Stimulated activated naive CD8-positive, alpha-beta T cell treated with anti-CD3 and anti-CD28 coated beads, Interleukin-15, Interleukin-2, amounts not matched to agents 100 U/mL and 50 U/mL, for 24 hours (primary cell): ENCODE measurements around the gene DAGLA.

Source experiments
- ATAC-seq: fragments of 150-1000 bp; cut with Tn5 transposase; one replicate; pipeline ENCODE4 v1.10.0; 2021
- DNase-seq: peaks from one replicate; pipeline ENCODE4 v3.0.0; 2021

The DAGLA gene

DNA sequence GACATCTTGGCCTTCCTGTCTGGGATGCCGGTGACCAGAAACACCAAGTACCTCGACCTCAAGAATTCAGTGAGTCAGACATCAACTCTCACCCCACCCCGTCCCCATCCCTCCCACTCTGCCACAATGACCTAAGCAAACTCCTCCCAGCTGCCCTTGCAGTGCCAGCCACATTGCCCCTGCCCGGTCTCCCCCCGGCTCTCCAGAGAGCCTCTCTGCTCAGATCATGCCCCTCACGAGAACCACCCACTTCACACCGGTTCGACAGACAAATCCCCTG lies 48.7 kb downstream of the DAGLA start:
- no peak for ATAC-seq
- no peak for DNase-seq

DNA sequence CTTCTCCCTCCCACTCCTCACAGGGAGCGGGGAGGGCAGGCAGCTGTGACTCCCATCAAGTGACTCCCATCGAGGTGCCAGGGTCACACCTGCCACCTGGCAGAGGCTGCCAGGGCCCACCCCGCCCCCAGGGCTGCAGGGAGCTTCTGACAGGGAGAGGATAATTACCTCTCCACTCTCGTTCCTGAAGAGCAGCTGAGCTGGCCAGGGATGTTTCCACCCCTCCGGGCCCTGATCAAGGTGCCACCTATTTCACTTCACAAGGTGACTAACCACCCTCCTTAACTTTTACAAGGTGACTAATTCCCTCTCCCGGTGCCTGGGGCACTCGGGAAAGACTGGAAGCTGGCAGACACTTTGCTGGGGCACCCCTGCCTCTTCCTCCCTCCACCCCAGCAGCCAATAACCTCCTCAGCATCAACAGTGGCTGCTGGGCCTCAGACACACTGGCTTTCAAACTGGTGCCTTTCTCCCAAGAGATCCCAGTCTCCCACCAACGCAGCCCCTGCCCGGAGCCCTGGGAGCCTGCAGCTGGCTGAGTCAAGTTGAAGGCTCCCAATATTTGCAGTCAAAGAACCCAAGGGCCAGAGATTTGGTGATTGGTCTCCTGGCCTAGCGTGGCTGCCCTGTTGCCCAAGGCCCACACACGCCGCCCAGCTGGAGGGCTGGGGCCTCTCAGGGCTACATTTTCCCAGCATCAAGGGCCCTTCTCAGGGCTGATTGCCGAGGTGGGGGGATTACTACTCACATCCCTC lies 50.2 kb downstream of the DAGLA start:
- DNase-seq (no peak), ATAC-seq (no peak)

DNA sequence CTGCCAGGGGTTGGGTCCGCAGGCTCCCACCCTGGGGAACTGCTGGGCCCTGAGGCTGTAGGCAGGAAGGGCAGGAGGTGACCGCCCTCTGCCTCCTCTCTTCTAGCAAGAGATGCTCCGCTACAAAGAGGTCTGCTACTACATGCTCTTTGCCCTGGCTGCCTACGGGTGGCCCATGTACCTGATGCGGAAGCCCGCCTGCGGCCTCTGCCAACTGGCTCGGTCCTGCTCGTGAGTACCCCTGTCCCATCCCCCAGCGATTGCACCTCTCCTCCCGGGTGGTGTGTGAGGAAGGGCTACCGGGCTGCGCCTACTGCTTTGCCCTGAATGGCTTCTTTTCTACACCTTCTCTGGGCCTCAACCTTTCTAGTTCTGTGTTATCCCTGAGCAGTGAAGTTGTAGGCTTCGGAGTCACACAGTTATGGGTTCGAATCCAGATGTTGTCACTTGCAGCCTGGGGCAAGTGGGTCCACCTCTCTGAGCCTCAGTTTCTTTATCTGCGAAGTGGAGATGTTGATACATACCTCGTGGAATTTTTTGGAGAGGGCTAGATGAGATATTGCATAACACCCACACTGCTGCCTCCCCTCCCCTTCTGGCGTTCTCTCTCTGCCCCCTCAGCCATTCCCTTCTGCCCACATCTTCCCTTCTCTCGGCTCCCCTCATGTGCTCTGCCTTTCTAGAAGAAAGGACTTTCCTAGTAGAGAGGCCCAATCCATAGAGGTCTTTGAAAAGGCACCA lies 51.2 kb downstream of the DAGLA start:
- DNase-seq (no peak), ATAC-seq (no peak)

DNA sequence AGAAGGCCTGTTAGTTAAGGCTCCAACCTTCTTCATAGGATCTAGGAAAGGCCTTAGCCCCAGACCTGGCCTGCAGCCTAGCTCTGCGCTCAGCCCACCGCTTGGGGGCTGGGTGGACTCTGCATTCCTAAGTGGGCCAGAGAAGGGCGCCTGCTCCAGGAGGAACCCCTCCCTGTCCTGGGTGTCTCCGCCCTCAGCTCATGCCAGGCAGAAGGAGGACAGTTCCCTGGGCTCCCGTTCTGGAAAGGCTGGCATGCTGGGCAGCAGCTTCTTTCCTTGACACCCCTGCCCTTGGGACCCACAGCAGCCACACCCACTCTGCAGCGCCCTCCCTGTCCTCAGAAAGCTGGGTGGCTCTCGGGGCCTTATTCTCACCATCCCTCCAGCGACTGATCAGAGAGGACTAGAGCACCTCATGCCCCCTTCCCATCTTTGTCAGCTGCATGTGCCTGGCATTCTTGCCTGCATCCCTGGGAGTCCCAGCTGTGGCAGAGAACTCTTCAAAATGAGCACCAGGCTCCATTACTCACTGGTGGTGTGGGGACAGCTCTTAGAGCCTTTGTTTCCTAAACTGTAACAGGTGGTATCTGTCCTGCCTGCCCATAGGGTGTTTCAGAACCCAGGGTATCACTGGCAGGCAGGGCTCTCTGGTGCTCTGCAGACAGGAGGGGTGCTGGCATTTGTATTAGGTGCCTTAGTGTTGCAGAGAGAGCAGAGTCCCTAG lies 51.9 kb downstream of the DAGLA start:
- ATAC-seq = no peak
- DNase-seq = no peak

DNA sequence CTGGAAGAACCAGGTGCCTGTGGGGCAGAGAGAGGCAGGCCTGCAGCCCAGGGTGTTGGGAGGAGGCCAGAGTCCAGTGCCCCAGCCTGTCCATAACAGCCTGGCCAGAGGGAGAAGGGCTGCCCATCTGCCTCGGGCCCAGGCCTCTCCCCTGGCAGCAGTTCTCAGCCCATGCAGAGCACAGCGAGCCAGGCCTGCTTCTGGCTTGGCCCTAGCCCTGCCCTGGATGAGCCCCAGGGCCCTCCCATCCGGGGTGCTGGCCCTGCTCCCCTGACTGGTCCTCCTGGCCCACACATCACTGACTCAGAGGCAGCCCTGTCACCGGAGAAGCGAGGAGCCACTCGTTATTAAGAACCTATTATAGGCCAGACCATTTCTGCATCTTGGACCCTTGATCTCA lies 52.5 kb downstream of the DAGLA start:
- ATAC-seq = no peak
- DNase-seq = no peak

DNA sequence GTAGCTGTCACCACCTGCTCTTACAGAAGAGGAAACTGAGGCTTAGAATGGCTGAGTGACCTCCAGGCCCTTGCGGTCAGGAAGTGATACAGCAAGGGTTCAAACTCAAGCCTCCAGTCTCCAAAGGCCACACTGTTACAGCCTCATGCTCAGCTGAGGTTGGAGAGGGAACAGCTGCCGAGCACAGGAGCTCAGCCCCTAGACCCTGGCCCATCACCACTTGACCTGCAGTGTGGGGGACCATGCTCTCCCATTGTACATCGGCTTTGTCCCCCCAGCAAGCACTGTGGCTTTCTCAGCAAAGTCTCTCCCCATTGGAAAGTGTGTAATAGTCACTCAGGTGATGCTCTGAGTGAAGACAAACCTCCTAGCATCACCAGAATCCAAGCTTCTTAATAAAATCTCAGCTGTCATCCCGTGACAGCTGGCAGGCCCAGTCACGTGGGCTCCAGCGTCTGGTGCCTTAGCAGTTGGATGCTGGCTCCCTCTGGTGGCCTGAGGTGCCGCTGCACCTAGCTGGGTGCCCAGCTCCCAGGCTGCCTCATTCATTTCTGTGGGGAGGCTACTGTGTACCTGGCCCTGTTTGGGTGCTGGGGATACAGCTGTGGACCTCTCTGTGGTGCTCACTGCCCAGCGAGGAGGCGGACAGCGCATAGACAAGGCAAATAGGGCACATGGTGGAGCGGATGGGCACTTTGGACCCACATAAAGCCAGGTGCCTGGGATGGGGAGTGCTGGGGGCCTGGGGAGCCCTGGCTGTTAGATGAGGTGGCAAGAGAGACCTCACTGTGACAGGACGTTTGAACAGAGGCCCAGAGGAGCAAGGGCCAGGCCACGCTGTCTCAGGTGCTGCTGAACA lies 53.2 kb downstream of the DAGLA start:
- DNase-seq = peak; percentile 85
- ATAC-seq = peak; percentile 91

DNA sequence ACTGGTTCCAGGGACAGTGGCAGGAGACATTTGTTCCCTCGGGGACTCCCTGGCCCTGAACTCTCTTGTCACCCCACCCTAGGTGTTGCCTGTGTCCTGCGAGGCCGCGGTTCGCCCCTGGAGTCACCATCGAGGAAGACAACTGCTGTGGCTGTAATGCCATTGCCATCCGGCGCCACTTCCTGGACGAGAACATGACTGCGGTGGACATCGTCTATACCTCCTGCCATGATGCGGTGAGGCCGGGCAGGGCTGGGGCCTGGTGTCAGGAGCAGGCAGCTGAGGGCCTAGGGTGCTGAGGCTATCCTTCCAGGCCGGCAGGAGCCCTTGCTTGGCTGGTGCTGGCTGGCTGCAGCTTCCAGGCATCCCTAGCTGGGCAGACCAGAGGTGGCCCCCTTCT lies 54.6 kb downstream of the DAGLA start:
- DNase-seq = no peak

DNA sequence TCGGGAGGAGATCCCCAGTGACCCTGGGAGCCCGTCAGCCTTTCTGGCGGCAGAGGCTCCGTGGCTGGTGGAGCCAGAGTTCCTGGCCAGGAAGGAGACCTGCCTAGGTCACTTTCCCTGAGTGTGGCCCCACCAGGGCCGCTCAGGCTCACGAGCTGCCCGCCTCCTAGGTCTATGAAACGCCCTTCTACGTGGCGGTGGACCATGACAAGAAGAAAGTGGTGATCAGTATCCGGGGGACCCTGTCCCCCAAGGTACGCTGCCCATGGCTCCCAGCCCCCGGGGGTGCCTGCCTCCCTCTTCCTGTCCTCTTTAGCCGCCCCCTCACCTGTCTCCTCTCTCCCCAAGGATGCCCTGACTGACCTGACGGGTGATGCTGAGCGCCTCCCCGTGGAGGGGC lies 55.2 kb downstream of the DAGLA start:
- DNase-seq (no peak), ATAC-seq (no peak)

More for the DNA sequence above, 54.6 kb downstream of the DAGLA start:
- ATAC-seq = no peak

DNA sequence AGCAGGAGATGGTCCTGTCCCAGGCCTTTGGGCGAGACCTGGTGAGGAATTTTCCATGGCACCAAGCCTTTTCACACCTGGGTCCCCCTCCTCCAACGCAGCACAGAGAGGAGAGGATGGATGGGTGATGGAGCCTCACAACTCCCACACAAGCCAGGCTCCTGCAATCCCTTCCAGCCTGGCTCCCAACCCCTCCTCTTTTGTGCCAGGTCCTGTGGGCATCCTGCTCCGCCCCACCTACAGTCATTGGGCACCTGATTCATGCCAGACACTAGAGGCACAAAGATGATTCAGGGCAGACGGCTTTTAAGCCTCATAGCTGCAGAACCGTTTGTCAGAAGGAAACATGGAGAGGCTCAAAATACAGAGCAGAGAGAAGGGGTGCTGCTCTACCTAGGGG lies 56.1 kb downstream of the DAGLA start:
- ATAC-seq (no peak), DNase-seq (no peak)

DNA sequence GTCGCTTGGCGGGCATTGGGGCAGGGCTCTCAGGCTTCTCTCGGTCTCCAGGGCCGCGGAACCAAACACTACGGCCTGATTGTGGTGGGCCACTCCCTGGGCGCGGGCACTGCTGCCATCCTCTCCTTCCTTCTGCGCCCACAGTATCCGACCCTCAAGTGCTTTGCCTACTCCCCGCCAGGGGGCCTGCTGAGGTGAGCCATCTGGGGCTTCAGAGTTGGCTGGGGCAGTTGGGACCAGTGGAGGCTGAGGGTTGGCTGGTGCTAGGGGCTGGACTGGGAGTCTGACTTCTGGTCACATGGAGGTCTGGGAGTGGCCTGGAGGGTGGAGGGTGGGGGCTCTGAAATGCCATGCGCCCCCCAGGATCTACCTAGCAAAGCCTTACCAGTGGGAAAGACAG lies 56.9 kb downstream of the DAGLA start:
- DNase-seq = no peak
- ATAC-seq = no peak

DNA sequence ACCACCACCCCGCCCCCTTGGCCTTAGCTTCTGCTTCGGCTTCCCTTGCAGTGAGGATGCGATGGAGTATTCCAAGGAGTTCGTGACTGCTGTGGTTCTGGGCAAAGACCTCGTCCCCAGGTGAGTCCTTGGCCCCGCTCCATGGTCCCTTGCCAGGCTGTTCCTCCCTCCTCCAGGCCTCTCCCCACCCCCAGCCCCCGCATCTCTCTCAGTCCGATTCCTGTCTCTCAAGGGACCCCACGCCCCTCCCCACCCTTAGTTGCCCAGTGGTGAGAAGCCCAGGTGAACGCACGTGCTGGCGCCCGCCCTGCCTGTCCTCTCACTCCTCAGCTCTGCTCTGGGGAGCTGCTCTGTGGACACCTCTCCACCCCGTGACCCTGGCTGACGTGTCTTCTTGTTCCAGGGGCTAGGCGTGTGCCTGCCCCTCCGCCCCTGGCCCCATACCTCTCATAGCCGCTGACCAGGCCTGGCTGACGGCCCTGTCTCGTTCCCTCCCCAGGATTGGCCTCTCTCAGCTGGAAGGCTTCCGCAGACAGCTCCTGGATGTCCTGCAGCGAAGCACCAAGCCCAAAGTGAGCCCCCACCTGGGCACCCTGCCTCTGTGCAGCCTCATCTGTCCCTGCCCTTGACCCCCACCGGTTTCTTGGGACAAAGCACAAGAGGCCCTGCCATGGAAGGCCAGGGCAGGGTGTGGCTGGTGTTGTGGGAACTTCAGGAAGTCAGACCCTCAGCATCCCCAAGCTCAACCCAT lies 57.6 kb downstream of the DAGLA start:
- ATAC-seq (no peak), DNase-seq (no peak)

DNA sequence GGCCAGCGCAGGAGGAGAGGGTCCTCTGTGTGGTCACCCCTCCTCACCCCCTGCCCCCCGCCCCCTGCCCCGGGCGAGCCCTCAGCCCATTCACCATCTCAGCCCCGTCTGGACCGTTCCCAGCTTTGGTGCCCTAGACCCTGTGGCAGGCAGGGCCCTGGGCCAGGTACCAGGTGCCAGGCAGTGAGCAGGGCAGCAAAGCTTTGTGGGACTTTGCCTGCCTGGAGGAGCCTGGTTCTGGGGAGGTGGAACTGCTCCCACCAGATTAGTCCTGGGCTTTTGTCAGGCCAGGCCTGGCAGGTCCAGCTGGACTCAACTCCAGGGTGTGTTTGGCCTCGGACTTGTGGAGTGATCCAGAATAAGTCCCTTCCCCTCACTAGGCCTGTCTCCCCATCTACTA lies 58.6 kb downstream of the DAGLA start:
- ATAC-seq (no peak), DNase-seq (no peak)

DNA sequence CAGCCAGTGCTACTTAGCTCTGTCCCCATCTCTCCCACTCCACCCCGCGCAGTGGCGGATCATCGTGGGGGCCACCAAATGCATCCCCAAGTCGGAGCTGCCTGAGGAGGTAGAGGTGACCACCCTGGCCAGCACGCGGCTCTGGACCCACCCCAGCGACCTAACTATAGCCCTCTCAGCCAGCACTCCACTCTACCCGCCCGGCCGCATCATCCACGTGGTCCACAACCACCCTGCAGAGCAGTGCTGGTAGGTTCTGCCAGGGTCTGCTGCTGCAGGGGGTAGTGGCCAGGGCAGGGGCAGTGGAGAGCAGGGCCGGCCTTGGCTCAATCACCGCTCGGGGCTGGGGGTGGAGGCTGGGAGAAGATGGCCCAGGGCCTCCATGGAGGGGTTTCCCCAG lies 59.2 kb downstream of the DAGLA start:
- DNase-seq (no peak), ATAC-seq (no peak)

DNA sequence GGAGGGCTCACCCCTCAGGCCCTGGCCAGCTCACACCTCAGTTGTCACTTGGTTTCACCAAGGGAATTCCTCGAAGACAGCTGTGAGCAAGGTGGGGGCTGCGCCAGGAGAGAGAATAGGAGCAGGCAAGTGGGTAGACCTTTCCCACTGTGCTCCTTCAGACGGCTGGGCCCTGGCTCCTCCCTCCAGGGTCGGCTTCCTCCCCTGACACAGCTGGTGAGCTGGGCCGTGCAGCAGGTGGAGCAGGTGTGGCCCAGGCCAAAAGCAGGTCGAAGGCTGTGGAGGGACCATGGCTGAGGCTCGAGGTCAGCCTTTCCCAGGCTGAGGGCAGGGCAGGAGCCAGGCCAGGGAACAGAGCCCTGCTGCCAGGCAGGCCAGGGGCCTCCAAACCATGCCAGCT lies 59.8 kb downstream of the DAGLA start:
- no peak for ATAC-seq
- no peak for DNase-seq

DNA sequence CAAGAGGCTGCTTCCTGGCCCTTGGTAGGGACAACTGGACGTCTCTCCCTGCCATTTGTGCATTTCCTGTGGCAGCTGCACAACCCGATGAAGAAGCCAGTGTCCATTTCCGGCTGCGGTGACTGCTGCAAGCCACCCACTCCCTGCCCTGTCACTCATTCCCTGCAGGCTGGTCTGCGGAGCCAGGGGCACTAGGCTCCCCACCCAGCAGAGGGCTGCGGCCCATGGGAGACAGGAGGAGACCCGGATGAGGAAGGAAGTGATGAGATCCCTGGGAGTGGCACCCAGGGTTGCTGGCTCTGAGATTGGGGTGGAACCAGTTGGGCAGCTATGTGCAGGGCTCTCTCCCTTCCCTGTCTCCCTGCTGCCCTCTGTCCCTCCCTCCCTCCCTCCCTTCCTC lies 62.2 kb downstream of the DAGLA start:
- DNase-seq = no peak

DNA sequence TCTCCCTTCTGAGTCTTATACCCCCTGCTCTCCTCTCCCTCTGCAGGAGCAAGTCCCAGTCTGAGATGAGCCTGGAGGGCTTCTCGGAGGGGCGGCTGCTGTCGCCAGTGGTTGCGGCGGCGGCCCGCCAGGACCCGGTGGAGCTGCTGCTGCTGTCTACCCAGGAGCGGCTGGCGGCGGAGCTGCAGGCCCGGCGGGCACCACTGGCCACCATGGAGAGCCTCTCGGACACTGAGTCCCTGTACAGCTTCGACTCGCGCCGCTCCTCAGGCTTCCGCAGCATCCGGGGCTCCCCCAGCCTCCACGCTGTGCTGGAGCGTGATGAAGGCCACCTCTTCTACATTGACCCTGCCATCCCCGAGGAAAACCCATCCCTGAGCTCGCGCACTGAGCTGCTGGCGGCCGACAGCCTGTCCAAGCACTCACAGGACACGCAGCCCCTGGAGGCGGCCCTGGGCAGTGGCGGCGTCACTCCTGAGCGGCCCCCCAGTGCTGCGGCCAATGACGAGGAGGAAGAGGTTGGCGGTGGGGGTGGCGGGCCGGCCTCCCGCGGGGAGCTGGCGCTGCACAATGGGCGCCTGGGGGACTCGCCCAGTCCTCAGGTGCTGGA lies 63.4 kb downstream of the DAGLA start:
- no peak for ATAC-seq
- DNase-seq = no peak

More for the DNA sequence above, 62.2 kb downstream of the DAGLA start:
- no peak for ATAC-seq

DNA sequence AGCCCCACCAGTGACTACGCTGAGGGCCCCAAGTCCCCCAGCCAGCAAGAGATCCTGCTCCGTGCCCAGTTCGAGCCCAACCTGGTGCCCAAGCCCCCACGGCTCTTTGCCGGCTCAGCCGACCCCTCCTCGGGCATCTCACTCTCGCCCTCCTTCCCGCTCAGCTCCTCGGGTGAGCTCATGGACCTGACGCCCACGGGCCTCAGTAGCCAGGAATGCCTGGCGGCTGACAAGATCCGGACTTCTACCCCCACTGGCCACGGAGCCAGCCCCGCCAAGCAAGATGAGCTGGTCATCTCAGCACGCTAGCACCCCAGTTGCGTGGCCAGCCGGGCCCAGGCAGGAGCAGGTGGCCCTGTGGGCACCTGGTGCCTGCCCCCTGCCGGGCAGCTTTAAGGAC lies 64.0 kb downstream of the DAGLA start:
- no peak for DNase-seq
- ATAC-seq = no peak

DNA sequence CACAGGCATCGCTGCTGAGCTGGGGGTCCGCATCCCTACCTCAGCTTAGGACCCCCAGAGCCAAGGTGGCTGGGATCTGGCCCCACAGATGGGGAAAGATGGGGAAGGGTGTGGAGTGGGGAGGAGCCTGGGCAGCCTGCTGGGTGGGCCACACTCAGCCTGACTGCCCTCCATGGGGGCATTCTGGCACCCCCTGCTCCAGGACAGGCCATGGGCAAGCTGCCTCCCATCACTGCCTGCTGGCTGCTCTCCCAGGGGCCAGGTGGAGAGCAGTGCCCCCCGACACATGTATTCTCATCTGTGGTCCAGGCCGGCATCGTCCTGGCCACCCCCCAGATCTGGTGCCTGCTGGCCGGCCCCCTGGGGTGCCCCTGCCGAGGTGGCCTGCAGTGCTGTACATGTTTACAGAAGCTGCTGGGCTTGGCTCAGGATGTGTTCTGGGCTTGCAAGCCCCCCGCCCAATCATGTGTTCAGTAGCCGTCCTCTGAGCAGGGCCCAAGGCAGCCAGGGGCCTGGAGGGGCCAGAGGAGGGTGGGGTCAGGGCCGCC lies 64.5 kb downstream of the DAGLA start:
- no peak for DNase-seq
- ATAC-seq = no peak

DNA sequence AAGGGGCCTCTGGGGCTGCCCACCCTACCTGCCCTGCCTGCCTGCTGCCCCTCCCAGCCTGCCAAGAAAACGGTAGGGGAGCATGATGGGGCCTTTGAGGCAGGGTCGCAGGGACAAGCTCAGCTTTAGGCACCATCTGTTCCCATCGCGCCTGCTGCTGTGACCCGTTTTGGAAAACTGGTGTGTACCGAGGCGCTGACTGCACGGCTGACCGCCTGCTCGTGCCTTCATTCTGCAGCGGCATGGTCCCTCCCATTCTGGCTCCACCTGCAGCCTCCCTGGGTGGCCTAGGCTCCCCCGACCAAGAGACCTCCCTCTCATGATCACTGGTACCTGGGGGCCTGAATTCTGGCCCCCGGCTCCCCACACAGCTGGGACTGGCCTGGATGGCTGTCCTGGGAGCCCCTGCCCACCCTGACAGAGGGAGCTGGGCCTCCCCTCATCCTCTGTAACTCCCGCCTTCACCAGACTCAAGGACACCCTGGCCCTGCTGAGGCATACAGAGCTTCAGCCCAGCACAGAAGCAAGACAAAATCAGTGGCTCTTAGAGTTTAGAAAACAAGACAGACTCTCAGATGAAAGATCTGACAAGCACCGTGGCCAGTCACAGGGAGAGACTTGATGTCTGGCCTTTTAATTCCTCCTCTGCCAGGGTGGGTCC lies 65.7 kb downstream of the DAGLA start:
- no peak for DNase-seq
- no peak for ATAC-seq

DNA sequence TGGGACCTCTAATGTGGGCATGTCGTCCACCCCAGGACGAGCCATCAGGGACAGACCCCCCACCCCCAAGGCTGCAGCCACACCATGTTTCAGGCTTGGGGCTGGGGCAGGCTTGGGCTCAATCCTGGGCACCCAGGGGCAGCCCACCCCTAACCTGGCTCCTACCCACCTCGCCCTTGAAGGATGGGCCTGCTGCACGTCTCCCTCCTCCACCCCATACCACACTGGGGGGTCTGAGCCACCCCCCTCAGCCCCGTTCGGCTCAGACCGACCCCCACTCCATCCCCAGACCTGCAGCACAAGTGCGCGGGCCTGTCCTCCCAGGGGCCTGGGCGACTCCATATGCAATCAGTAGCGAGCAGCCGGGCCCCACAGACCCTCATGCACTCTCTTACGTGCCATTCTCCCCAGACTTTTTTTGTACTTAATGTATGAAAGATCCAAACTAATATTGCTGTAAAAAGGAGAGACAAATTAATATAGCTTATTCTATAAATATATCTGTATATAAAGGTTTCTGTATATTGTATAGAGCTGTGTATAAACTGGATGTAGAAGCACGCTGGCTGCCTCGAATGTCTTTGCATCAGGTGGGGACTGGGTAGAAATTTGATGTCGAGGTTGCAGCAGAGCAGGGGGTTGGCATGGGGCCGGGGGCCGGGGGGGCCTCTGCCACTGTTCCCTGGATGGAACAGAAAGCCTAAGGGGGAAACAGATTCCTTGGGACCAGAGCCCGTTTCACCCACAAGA lies 66.4 kb downstream of the DAGLA start:
- DNase-seq = no peak
- no peak for ATAC-seq
